ENCODE measurements around the gene GRWD1. TPM values are rescaled to one million over a fixed set of nuclear protein-coding genes. Genes with fewer than 3 reads are reported as not detected.
"Not testable (repeated sequence)": the region's sequence is repeated elsewhere in the genome, so short reads cannot be mapped to it uniquely, and the experiment has no call there.

The GRWD1 gene
- total RNA-seq, 1 experiment from 2014 or later, result 64.8 TPM

DNA sequence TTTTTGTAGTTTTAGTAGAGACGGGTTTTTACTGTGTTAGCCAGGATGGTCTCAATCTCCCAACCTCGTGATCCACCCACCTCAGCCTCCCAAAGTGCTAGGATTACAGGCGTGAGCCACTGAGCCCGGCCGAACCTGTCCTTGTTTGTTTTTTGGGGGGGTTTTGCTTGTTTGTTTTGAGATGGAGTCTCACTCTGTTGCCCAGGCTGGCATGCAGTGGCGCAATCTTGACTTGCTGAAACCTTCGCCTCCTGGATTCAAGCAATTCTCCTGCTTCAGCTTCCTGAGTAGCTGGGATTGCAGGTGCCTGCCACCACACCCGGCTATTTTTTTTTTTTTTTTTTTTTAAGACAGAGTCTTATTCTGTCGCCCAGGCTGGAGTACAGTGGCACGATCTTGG lies 40.9 kb downstream of the GRWD1 start:
- H3K9me2 ChIP-seq (ENCODE audit: insufficient read depth); H3K9me3 ChIP-seq (ENCODE audit: control insufficient read depth in 1 of 2, insufficient read depth in 1 of 2, low read depth in 1 of 2, low read length in 2 of 2); H3K36me3 ChIP-seq (ENCODE audit: control insufficient read depth in 1 of 2, insufficient read depth in 2 of 2, low read length in 2 of 2); ATAC-seq; H4K20me1 ChIP-seq (ENCODE audit: insufficient read depth); DNase-seq (ENCODE audit: low read depth, low spot score); H3K27me3 ChIP-seq (ENCODE audit: insufficient read depth, low read length); intact Hi-C loops (cut with micrococcal nuclease); H2AFZ ChIP-seq (ENCODE audit: low read depth, low read length, poor library complexity, severe bottlenecking); BruUV-seq (replicated peaks): not testable (repeated sequence)
- Histone ChIP-seq H3K79me2 (ENCODE audit: insufficient read depth, low read length) (peaks cover 30% of the 10 kb centered on the region), H3K9ac (ENCODE audit: low read length) (peak overlapping the region; percentile 97), H3K4me1 (ENCODE audit: control insufficient read depth in 1 of 2, insufficient read depth in 2 of 2, low read length in 2 of 2) (peaks cover 47 to 81% of the 10 kb centered on the region in 2 experiments), H3K4me2 (ENCODE audit: low read length) (peak overlapping the region; percentile 100), H3K4me3 (replicated peaks in 1 of 2; ENCODE audit: low read depth in 1 of 2, low read length in 2 of 2) (peak overlapping the region in 1 of 2 experiments; percentile 48; a peak in 2 of 4 replicates), H3K27ac (ENCODE audit: low read depth, low read length) (peak overlapping the region; percentile 97)
- ChIA-PET RAD21 (ENCODE audit: low non-redundant PET in 1 of 2, low total read pairs in 2 of 2, uncharacterized antibody in 2 of 2, unreplicated experiment in 2 of 2) (interaction anchor here in 1 of 2 experiments (1.3 kb wide), 1 partner anchor 16 kb away, joined by 5 read pairs; no protein-coding TSS in a partner anchor), CTCF (interaction anchor here (0.7 to 1.2 kb wide), 3 partner anchors 153 to 209 kb away, joined by 3 read pairs; partner anchors contain the start of gene FUT2), POLR2A (interaction anchor here (1.3 kb wide), 1 partner anchor 102 kb away, joined by 3 read pairs; no protein-coding TSS in a partner anchor)

- BruUV-seq (replicated peaks), result no TSS peak
- Histone ChIP-seq H3K79me2 (ENCODE audit: insufficient read depth, low read length) (peaks cover 30% of the 10 kb centered on the region), H2AFZ (ENCODE audit: low read depth, low read length, poor library complexity, severe bottlenecking) (no peak overlapping the region), H3K9ac (ENCODE audit: low read length) (peak overlapping the region; percentile 97), H3K36me3 (ENCODE audit: control insufficient read depth in 1 of 2, insufficient read depth in 2 of 2, low read length in 2 of 2) (peaks cover 2 to 9% of the 10 kb centered on the region in 2 experiments; a peak in 1 of 4 replicates), H3K27me3 (ENCODE audit: insufficient read depth, low read length) (no peaks in the 10 kb centered on the region), H3K9me3 (ENCODE audit: control insufficient read depth in 1 of 2, insufficient read depth in 1 of 2, low read depth in 1 of 2, low read length in 2 of 2) (no peaks in the 10 kb centered on the region), H3K4me2 (ENCODE audit: low read length) (peak overlapping the region; percentile 100), H3K9me2 (ENCODE audit: insufficient read depth) (no peaks in the 10 kb centered on the region), H3K4me1 (ENCODE audit: control insufficient read depth in 1 of 2, insufficient read depth in 2 of 2, low read length in 2 of 2) (peaks cover 56 to 81% of the 10 kb centered on the region in 2 experiments), H3K4me3 (replicated peaks in 1 of 2; ENCODE audit: low read depth in 1 of 2, low read length in 2 of 2) (peak overlapping the region; percentile 39 to 53), H3K27ac (ENCODE audit: low read depth, low read length) (peak overlapping the region; percentile 97), H4K20me1 (ENCODE audit: insufficient read depth) (no peaks in the 10 kb centered on the region)
- DNase-seq (ENCODE audit: low read depth, low spot score), result no peak
- CTCF ChIA-PET, result interaction anchor here (0.7 to 4.7 kb wide), 6 partner anchors 72 to 208 kb away, joined by 3 to 65 read pairs (median 3); partner anchors contain the start of gene FUT2
- peak; percentile 5 for ATAC-seq
- intact Hi-C loops (cut with micrococcal nuclease), result no loop called here
- POLR2A ChIA-PET, result interaction anchor here (0.7 to 1.4 kb wide), 6 partner anchors 15 to 132 kb away, joined by 3 to 6 read pairs (median 4); partner anchors contain the start of genes RPL18 and SPHK2
- RAD21 ChIA-PET (ENCODE audit: low non-redundant PET in 1 of 2, low total read pairs in 2 of 2, uncharacterized antibody in 2 of 2, unreplicated experiment in 2 of 2), result interaction anchor here (0.6 to 1.4 kb wide), 7 partner anchors 8 to 124 kb away, joined by 3 to 5 read pairs (median 3); partner anchors contain the start of genes SYNGR4 (in 1 of the 2) and TMEM143 (in 1 of the 2)
- TF ChIP-seq, protein P1, sequence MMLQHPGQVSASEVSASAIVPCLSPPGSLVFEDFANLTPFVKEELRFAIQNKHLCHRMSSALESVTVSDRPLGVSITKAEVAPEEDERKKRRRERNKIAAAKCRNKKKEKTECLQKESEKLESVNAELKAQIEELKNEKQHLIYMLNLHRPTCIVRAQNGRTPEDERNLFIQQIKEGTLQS (IDR thresholded peaks at IDR 0.05), result no peak
- TF ChIP-seq EGR1 (IDR thresholded peaks at IDR 0.05; ENCODE audit: low read depth) (no peak), CEBPB (IDR thresholded peaks at IDR 0.05; ENCODE audit: low read depth) (no peak), EZH2 (IDR thresholded peaks at IDR 0.05) (no peak)
- TF ChIP-seq, protein P2, sequence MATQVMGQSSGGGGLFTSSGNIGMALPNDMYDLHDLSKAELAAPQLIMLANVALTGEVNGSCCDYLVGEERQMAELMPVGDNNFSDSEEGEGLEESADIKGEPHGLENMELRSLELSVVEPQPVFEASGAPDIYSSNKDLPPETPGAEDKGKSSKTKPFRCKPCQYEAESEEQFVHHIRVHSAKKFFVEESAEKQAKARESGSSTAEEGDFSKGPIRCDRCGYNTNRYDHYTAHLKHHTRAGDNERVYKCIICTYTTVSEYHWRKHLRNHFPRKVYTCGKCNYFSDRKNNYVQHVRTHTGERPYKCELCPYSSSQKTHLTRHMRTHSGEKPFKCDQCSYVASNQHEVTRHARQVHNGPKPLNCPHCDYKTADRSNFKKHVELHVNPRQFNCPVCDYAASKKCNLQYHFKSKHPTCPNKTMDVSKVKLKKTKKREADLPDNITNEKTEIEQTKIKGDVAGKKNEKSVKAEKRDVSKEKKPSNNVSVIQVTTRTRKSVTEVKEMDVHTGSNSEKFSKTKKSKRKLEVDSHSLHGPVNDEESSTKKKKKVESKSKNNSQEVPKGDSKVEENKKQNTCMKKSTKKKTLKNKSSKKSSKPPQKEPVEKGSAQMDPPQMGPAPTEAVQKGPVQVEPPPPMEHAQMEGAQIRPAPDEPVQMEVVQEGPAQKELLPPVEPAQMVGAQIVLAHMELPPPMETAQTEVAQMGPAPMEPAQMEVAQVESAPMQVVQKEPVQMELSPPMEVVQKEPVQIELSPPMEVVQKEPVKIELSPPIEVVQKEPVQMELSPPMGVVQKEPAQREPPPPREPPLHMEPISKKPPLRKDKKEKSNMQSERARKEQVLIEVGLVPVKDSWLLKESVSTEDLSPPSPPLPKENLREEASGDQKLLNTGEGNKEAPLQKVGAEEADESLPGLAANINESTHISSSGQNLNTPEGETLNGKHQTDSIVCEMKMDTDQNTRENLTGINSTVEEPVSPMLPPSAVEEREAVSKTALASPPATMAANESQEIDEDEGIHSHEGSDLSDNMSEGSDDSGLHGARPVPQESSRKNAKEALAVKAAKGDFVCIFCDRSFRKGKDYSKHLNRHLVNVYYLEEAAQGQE (IDR thresholded peaks at IDR 0.05; ENCODE audit: low read depth), result no peak
These were observed 41.8 kb downstream of the GRWD1 start for GRCh38 chr19:48487544-48487943.
